ENCODE data around the gene RCAN1.

DNA sequence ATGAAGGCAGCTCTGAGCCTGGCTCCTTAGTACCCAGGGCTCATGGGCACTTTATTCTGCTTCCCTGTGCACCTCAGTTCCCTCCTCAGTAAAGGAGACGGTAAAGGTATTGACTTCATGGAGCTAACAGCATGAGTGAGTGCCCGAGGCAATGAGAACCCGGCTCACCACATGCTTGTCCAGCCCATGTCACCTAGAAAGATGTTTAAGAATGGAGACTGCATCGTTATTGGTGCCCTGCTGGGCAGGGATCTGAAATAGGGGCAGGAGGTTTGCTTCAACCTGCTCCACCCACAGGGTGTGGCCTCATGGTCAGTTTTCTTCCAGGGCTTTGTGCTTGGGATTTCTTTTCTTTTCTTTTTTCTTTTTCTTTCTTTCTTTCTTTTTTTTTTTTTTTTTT, 95.9 kb downstream of the RCAN1 start:
- TF ChIP-seq ATOH8 (CRISPR knock-in tag; IDR thresholded peaks at IDR 0.05; ENCODE audit: low read depth), result no peak
- TF ChIP-seq USF2 (IDR thresholded peaks at IDR 0.05), result no peak
- TF ChIP-seq CTCF (IDR thresholded peaks at IDR 0.05), result no peak
- no peak for TF ChIP-seq CBX2 (IDR thresholded peaks at IDR 0.05; ENCODE audit: borderline replicate concordance, low read depth)
- no peak for TF ChIP-seq POLR2A (IDR thresholded peaks at IDR 0.05; ENCODE audit: low read length)
- TF ChIP-seq, protein P1, sequence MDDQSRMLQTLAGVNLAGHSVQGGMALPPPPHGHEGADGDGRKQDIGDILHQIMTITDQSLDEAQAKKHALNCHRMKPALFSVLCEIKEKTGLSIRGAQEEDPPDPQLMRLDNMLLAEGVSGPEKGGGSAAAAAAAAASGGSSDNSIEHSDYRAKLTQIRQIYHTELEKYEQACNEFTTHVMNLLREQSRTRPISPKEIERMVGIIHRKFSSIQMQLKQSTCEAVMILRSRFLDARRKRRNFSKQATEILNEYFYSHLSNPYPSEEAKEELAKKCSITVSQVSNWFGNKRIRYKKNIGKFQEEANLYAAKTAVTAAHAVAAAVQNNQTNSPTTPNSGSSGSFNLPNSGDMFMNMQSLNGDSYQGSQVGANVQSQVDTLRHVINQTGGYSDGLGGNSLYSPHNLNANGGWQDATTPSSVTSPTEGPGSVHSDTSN (IDR thresholded peaks at IDR 0.05), result no peak
- TF ChIP-seq RCOR1 (IDR thresholded peaks at IDR 0.05; ENCODE audit: low read depth, low read length), result no peak
